PC-3 (cell line): ENCODE measurements around the gene CYB561D1. TPM values are rescaled to one million over a fixed set of nuclear protein-coding genes. Genes with fewer than 3 reads are reported as not detected.

Experiments
- ATAC-seq: fragments of 200-7000 bp; cut with Tn5 transposase; 2 replicates; pipeline ENCODE4 v1.9.1; 2020; ENCODE audit warnings: mild to moderate bottlenecking, moderate library complexity
- BruUV-seq: library from RNA; stranded (reverse); fragments of 400-500 nt; replicated peaks from 2 replicates; lab custom pipeline; 2021; lab: Mats Ljungman, UMichigan
- CTCF ChIA-PET: fragments of 300-600 bp; sonication (Branson Sonifier 250); formaldehyde crosslinking; loops from one replicate; lab custom pipeline; 2022; ENCODE audit warnings: antibody characterized with exemption; lab: Charles Lee
- POLR2A ChIA-PET: fragments of 300-600 bp; sonication (Branson Sonifier 250); formaldehyde crosslinking; loops from one replicate; lab custom pipeline; 2022; ENCODE audit warnings: antibody characterized with exemption; ENCODE audit not compliant: unreplicated experiment; lab: Charles Lee
- DNase-seq: peaks from one replicate; pipeline ENCODE4 v3.0.0-alpha.2; 2015
- H2AFZ ChIP-seq: fragments of 300-600 bp; sonication (generic); 2 replicates; pipeline ENCODE4 v1.6.0; 2016; ENCODE audit warnings: antibody characterized with exemption, low read length
- H3F3A ChIP-seq: fragments of 300-600 bp; sonication (generic); one replicate; pipeline ENCODE4 v1.6.0; 2017; ENCODE audit warnings: antibody characterized with exemption, low read length, control low read depth, mild to moderate bottlenecking; ENCODE audit not compliant: unreplicated experiment
- H3K27ac ChIP-seq: fragments of 300-600 bp; sonication (generic); 2 replicates; pipeline ENCODE4 v1.5.1; 2016; ENCODE audit warnings: mild to moderate bottlenecking, low read length
- H3K27me3 ChIP-seq: fragments of 300-600 bp; sonication (generic); 2 replicates; pipeline ENCODE4 v1.6.1; 2016; ENCODE audit warnings: low read length, mixed read lengths
- H3K36me3 ChIP-seq: fragments of 300-600 bp; sonication (generic); 2 replicates; pipeline ENCODE4 v1.6.1; 2016; ENCODE audit warnings: low read depth, mixed run types, low read length, mixed read lengths
- H3K4me1 ChIP-seq: fragments of 300-600 bp; sonication (generic); 2 replicates; pipeline ENCODE4 v1.5.1; 2016; ENCODE audit warnings: low read length; ENCODE audit not compliant: insufficient read depth
- H3K4me2 ChIP-seq: fragments of 300-600 bp; sonication (generic); 2 replicates; pipeline ENCODE4 v1.6.0; 2016; ENCODE audit warnings: low read length
- H3K4me3 ChIP-seq: fragments of 300-600 bp; sonication (generic); 2 replicates; pipeline ENCODE4 v1.5.1; 2016; ENCODE audit warnings: mild to moderate bottlenecking, low read length, mixed read lengths
- H3K79me2 ChIP-seq: fragments of 300-600 bp; sonication (generic); 2 replicates; pipeline ENCODE4 v1.6.1; 2017; ENCODE audit warnings: low read length, mixed read lengths
- H3K9ac ChIP-seq: fragments of 300-600 bp; sonication (generic); 2 replicates; pipeline ENCODE4 v1.6.0; 2016; ENCODE audit warnings: mild to moderate bottlenecking, low read length
- H3K9me2 ChIP-seq: fragments of 300-600 bp; sonication (generic); replicated peaks from 2 replicates; pipeline ENCODE4 v1.6.1; 2016; ENCODE audit warnings: mixed run types, low read length, mixed read lengths
- H3K9me3 ChIP-seq: fragments of 300-600 bp; sonication (generic); 2 replicates; pipeline ENCODE4 v1.6.1; 2016; ENCODE audit warnings: low read length, mixed read lengths
- H4K20me1 ChIP-seq: fragments of 300-600 bp; sonication (generic); 2 replicates; pipeline ENCODE4 v1.6.1; 2016; ENCODE audit warnings: low read length, mixed read lengths
- CTCF ChIP-seq: fragments of 300-600 bp; sonication (generic); conservative IDR thresholded peaks from 2 replicates; pipeline ENCODE4 v1.5.1; 2017; ENCODE audit warnings: antibody characterized with exemption, low read depth, mild to moderate bottlenecking, low read length
- EZH2 ChIP-seq: fragments of 300-600 bp; sonication (generic); IDR thresholded peaks from one replicate; pipeline ENCODE4 v1.6.1; 2017; ENCODE audit warnings: antibody characterized with exemption, mild to moderate bottlenecking, low read length; ENCODE audit not compliant: unreplicated experiment
- EZH2phosphoT487 ChIP-seq: fragments of 300-600 bp; sonication (generic); IDR thresholded peaks from 2 replicates; pipeline ENCODE4 v1.6.1; 2018; ENCODE audit warnings: mild to moderate bottlenecking, antibody characterized with exemption, low read length, borderline replicate concordance
- intact Hi-C: fragments of 100-400 bp; cut with micrococcal nuclease; formaldehyde crosslinking; loops from 2 replicates; pipeline ENCODE4 v1.9.0; 2023
- total RNA-seq: library from RNA; depleted of rRNA; stranded (reverse); fragments of >200 nt; gene quantifications from 2 replicates; pipeline ENCODE4 v1.2.3, GENCODE V29; 2014

The CYB561D1 gene
- total RNA-seq, 1 experiment from 2014 or later, result 2.7 TPM

DNA sequence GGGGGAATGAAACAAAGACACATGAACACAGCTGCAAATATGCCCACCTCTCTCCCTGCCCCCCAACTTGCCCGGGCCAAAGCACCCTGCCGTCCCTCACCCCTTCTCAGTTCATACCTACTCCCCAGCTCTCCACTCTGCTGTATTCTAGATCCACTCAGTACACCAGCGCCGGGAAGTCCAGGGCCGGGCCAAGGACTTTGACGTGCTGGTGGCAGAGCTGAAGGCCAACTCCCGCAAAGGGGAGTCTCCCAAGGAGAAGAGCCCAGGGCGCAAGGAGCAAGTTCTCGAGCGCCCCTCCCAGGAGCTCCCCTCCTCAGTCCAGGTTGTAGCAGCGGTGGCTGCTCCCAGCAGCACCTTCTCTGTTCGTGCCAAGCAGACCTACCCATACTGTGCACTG, 5.2 kb upstream of the CYB561D1 start:
- no peaks in the 10 kb centered on the region for H3K9me3 ChIP-seq
- ChIA-PET POLR2A (no interaction called here), CTCF (interaction anchor here (0.5 kb wide), 2 partner anchors 28 to 61 kb away, joined by 3 to 4 read pairs; no protein-coding TSS in a partner anchor)
- no peaks in the 10 kb centered on the region for H3K9me2 ChIP-seq
- H3F3A ChIP-seq, result no peaks in the 10 kb centered on the region
- H3K27ac ChIP-seq, result no peak overlapping the region
- H2AFZ ChIP-seq, result no peak overlapping the region
- H3K4me2 ChIP-seq, result no peak overlapping the region
- no peaks in the 10 kb centered on the region for H3K27me3 ChIP-seq
- no peak overlapping the region for H3K4me3 ChIP-seq
- H3K4me1 ChIP-seq, result peaks cover 13% of the 10 kb centered on the region
- H3K9ac ChIP-seq, result no peak overlapping the region
- no TSS peak for BruUV-seq
- no peak for ATAC-seq
- DNase-seq, result no peak
- no peaks in the 10 kb centered on the region for H3K36me3 ChIP-seq
- peaks cover 12% of the 10 kb centered on the region; the same call in 1 of the 2 replicates for H3K79me2 ChIP-seq
- no peaks in the 10 kb centered on the region for H4K20me1 ChIP-seq
- intact Hi-C loops, result no loop called here
- TF ChIP-seq EZH2phosphoT487, result no peak
- TF ChIP-seq CTCF, result no peak
- no peak for TF ChIP-seq EZH2

DNA sequence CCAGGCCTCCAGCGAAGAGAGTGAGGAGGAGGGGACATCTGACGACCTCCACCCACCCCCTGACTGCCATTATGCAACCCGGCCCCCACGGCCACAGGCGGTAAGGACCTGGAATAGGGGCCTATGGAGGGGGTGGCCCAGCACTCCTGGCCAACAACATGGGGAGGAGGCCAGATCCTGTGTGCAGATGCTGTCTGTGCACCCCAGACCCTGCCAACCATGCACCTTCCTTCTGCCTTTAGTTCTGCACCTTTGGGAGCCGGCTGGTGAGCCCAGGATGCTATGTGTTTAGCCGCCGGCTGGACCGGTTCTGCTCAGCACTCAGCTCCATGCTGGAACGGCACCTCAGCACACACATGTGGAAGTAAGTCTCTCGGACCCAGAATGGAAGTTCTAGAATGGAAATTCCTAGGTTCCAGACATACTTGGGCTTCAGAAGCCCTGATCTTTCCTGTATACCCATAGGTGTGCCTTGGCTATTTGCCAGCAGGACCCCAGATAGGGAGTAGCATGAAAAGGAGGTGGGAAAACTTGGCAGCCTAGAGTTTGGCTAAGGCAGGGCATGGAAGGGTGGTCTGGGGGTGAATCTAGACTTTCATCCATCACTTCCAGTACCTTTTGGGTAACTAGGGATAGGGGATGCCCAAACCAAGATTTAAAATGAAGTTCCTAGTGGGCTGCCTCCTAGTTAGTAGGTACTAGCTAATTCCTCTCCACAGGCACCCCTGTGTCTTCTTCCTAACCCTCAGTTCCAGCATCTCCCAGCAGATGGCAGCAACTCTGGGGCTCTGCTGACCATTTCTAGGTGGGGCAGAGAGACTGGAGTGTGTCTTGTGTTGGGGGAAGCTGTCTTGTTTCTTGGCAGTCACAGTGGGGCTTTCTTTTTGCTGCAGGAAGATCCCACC, 3.6 kb upstream of the CYB561D1 start:
- Histone ChIP-seq H3K36me3 (no peaks in the 10 kb centered on the region), H3K4me1 (peaks cover 10% of the 10 kb centered on the region; the same call in 1 of the 2 replicates), H3F3A (no peaks in the 10 kb centered on the region), H3K4me2 (no peak overlapping the region), H3K9me3 (no peaks in the 10 kb centered on the region), H3K27ac (no peak overlapping the region), H3K9ac (no peak overlapping the region), H3K27me3 (no peaks in the 10 kb centered on the region), H4K20me1 (no peaks in the 10 kb centered on the region), H3K79me2 (peaks cover 12% of the 10 kb centered on the region), H3K4me3 (no peak overlapping the region), H3K9me2 (no peaks in the 10 kb centered on the region), H2AFZ (no peak overlapping the region)
- ChIA-PET CTCF (interaction anchor here (0.5 to 1.5 kb wide), 8 partner anchors 9 to 76 kb away, joined by 3 to 34 read pairs (median 3); no protein-coding TSS in a partner anchor), POLR2A (no interaction called here)
- intact Hi-C loops, result loop anchor here (1.0 kb wide), 1 partner anchor 42 kb away; no protein-coding TSS in a partner anchor
- no TSS peak for BruUV-seq
- DNase-seq, result peak; percentile 76
- peak; percentile 54 for ATAC-seq
- TF ChIP-seq CTCF, result peak; percentile 79
- TF ChIP-seq EZH2, result no peak
- TF ChIP-seq EZH2phosphoT487, result no peak
